GM12878 (cell line): ENCODE data around the gene SUFU. TPM values are rescaled to one million over a fixed set of nuclear protein-coding genes. Genes with fewer than 3 reads are reported as not detected.

Source experiments
- ATAC-seq: fragments of 200-7000 bp; cut with Tn5 transposase; 3 replicates; pipeline ENCODE4 v1.9.1; 2020; ENCODE audit warnings: mild to moderate bottlenecking, moderate library complexity
- BruUV-seq: library from RNA; stranded (reverse); fragments of 400-500 nt; replicated peaks from 2 replicates; lab custom pipeline; 2021; lab: Mats Ljungman, UMichigan
- CTCF ChIA-PET: fragments of 300-600 bp; sonication (Branson Sonifier 250); formaldehyde crosslinking; extraction: SDS; loops from one replicate; lab custom pipeline; 2021; ENCODE audit warnings: inconsistent platforms; lab: Yijun Ruan, JAX
- POLR2A ChIA-PET: fragments of 350-600 bp; formaldehyde crosslinking; extraction: SDS; loops from one replicate; lab custom pipeline; 2021; ENCODE audit warnings: inconsistent platforms; lab: Charles Lee
- RAD21 ChIA-PET: fragments of 300-600 bp; sonication (Branson Sonifier 250); formaldehyde crosslinking; loops from one replicate; lab custom pipeline; 2023; ENCODE audit warnings: antibody characterized with exemption; ENCODE audit not compliant: unreplicated experiment; lab: Charles Lee
- SMC1A ChIA-PET: fragments of 300-600 bp; sonication (Branson Sonifier 250); formaldehyde crosslinking; loops from one replicate; lab custom pipeline; 2023; ENCODE audit not compliant: unreplicated experiment, uncharacterized antibody; lab: Charles Lee
- DNase-seq: peaks from one replicate; pipeline ENCODE4 v3.0.0-alpha.2; 2011; ENCODE audit warnings: low read depth, low spot score
- FAIRE-seq: peaks from 3 replicates; lab custom pipeline; 2011; peaks lifted over from hg19 to GRCh38; lab: Jason Lieb, UNC
- H2AFZ ChIP-seq: 2 replicates; pipeline ENCODE4 v1.6.0; 2011; ENCODE audit warnings: low read depth, low read length, control low read depth; ENCODE audit not compliant: control insufficient read depth
- H3K27ac ChIP-seq: 2 replicates; pipeline ENCODE4 v1.5.1; 2011; ENCODE audit warnings: control low read depth; ENCODE audit not compliant: control insufficient read depth, insufficient read depth
- H3K27me3 ChIP-seq, 2 experiments: replicated peaks in 1 of 2; 2 replicates each; pipeline versions ENCODE4 v1.6.0 to v1.6.1; 2011; ENCODE audit warnings: low read length in 1 of 2; ENCODE audit not compliant: control insufficient read depth in 2 of 2, insufficient read depth in 2 of 2
- H3K36me3 ChIP-seq, 2 experiments: 2 replicates each; pipeline ENCODE4 v1.5.1; 2011; ENCODE audit warnings: low read length in 1 of 2; ENCODE audit not compliant: control insufficient read depth in 2 of 2, insufficient read depth in 2 of 2
- H3K4me1 ChIP-seq: 2 replicates; pipeline ENCODE4 v1.6.1; 2011; ENCODE audit warnings: mild to moderate bottlenecking, low read length, moderate library complexity, mixed read lengths; ENCODE audit not compliant: control insufficient read depth, insufficient read depth
- H3K4me2 ChIP-seq: 2 replicates; pipeline ENCODE4 v1.6.0; 2011; ENCODE audit warnings: control low read depth; ENCODE audit not compliant: control insufficient read depth, insufficient read depth
- H3K4me3 ChIP-seq: fragments of 200-600 bp; sonication (generic); 2 replicates; pipeline ENCODE4 v1.5.1; 2016
- H3K79me2 ChIP-seq: 2 replicates; pipeline ENCODE4 v1.6.0; 2011; ENCODE audit warnings: low read length; ENCODE audit not compliant: control insufficient read depth, insufficient read depth
- H3K9ac ChIP-seq: 2 replicates; pipeline ENCODE4 v1.8.0; 2011; ENCODE audit warnings: low read length, control low read depth, mixed read lengths; ENCODE audit not compliant: control insufficient read depth, insufficient read depth
- H3K9me3 ChIP-seq: replicated peaks from 3 replicates; pipeline ENCODE4 v1.5.1; 2011; ENCODE audit warnings: mild to moderate bottlenecking, low read length; ENCODE audit not compliant: control insufficient read depth, insufficient read depth
- H4K20me1 ChIP-seq: 2 replicates; pipeline ENCODE4 v1.6.0; 2011; ENCODE audit not compliant: control insufficient read depth, insufficient read depth
- CBX3 ChIP-seq: fragments of 200-600 bp; sonication (generic); IDR thresholded peaks from 2 replicates; pipeline ENCODE4 v1.6.1; 2016; ENCODE audit warnings: low read depth, borderline replicate concordance
- EP300 ChIP-seq, 2 experiments: fragments of 150-350 bp in 1 of 2; IDR thresholded peaks; 2 replicates each; pipeline ENCODE4 v1.6.1; 2011 to 2012; ENCODE audit warnings: low read depth in 2 of 2, low read length in 2 of 2, borderline replicate concordance in 1 of 2, improper control_type of control experiment in 1 of 2, inconsistent platforms in 1 of 2; ENCODE audit not compliant: control insufficient read depth in 1 of 2
- IKZF1 ChIP-seq: fragments of 450-650 bp; conservative IDR thresholded peaks from 2 replicates; pipeline ENCODE4 v1.6.1; 2017; ENCODE audit warnings: antibody characterized with exemption, mild to moderate bottlenecking
- IRF4 ChIP-seq: IDR thresholded peaks from 2 replicates; pipeline ENCODE4 v1.6.1; 2011; ENCODE audit warnings: low read depth, low read length
- PAX5 ChIP-seq: IDR thresholded peaks from 2 replicates; pipeline ENCODE4 v1.6.1; 2011; ENCODE audit warnings: low read depth, low read length, borderline replicate concordance
- SIX5 ChIP-seq: IDR thresholded peaks from 2 replicates; pipeline ENCODE4 v1.6.1; 2011; ENCODE audit warnings: mild to moderate bottlenecking, low read depth, low read length, moderate library complexity; ENCODE audit not compliant: severe bottlenecking
- YBX1 ChIP-seq: fragments of 450-650 bp; IDR thresholded peaks from 2 replicates; pipeline ENCODE4 v1.6.1; 2016; ENCODE audit warnings: antibody characterized with exemption
- ZBTB4 ChIP-seq: fragments of 450-650 bp; formaldehyde crosslinking; IDR thresholded peaks from 2 replicates; pipeline ENCODE4 v1.4.0; 2022; ENCODE audit warnings: mild to moderate bottlenecking, moderate library complexity
- ZNF24 ChIP-seq: fragments of 450-650 bp; IDR thresholded peaks from 2 replicates; pipeline ENCODE4 v1.6.1; 2017; ENCODE audit warnings: antibody characterized with exemption, mild to moderate bottlenecking
- WGBS: methylation state at CpG from one replicate; pipeline ENCODE4 v1.1.6; 2016; ENCODE audit warnings: low lambda C conversion rate; ENCODE audit not compliant: insufficient replicate concordance, insufficient coverage; ENCODE audit errors: missing lambda C conversion rate; 5-methylcytosine and 5-hydroxymethylcytosine counted together
- in situ Hi-C: fragments of 300-500 bp; cut with MboI; formaldehyde crosslinking; loops from 9 replicates; pipeline ENCODE4 v1.14.3; 2018; ENCODE audit warnings: mixed read lengths
- intact Hi-C: fragments of 100-400 bp; cut with micrococcal nuclease; formaldehyde crosslinking; loops from one replicate; pipeline ENCODE4 v1.14.2; 2022; ENCODE audit not compliant: unreplicated experiment
- polyA plus RNA-seq, 11 experiments: library from polyadenylated mRNA; depleted of rRNA in 4 of 11; unstranded in 6 of 11; stranded (reverse) in 5 of 11; fragments of >200 nt; fragmentation: Nextera tagmentation in 4 of 11; fragmentation: Illumina TruSeq in 1 of 11; extraction: Ambion mirVana in 4 of 11; extraction: Trizol in 1 of 11; gene quantifications; 1 replicate in 1 of 11; 2 replicates in 10 of 11; pipeline versions ENCODE4 v1.2.1 to v1.2.3, GENCODE V29; 2011 to 2016; ENCODE audit warnings: inconsistent platforms in 2 of 11, missing spikeins in 2 of 11, low read depth in 1 of 11
- total RNA-seq, 4 experiments: library from RNA; depleted of rRNA in 3 of 4; stranded (reverse); fragments of >200 nt in 3 of 4; fragmentation: Illumina TruSeq in 1 of 4; extraction: Trizol in 1 of 4; gene quantifications; 2 replicates each; pipeline versions ENCODE4 v1.2.1 to v1.2.3, GENCODE V29; 2013 to 2021

SUFU gene
- total and polyA plus RNA-seq, 10 of the 15 experiments (the other 5 are each of a cell fraction or from before 2014, with no cell fraction given), result 0.68 to 7.7 (median 2.4) TPM

- ATAC-seq (no peak), DNase-seq (no peak), FAIRE-seq (no peak)
- intact Hi-C loops (no loop called here), in situ Hi-C loops (no loop called here)
- SMC1A ChIA-PET, result no interaction called here
- RAD21 ChIA-PET, result no interaction called here
- Histone ChIP-seq H3K4me3 (no peak overlapping the region), H3K9me3 (no peaks in the 10 kb centered on the region), H3K27ac (no peak overlapping the region), H3K4me1 (0 out of 2 replicates have a peak, but pooled peaks cover 2% of the 10 kb centered on the region), H4K20me1 (no peaks in the 10 kb centered on the region), H3K27me3 (no peaks in the 10 kb centered on the region), H3K4me2 (no peak overlapping the region), H3K9ac (no peak overlapping the region), H2AFZ (no peak overlapping the region), H3K36me3 (peaks cover 0 to 3% of the 10 kb centered on the region in 2 experiments; a peak in 1 of 4 replicates), H3K79me2 (no peaks in the 10 kb centered on the region)
- TF ChIP-seq ZNF24 (no peak), CBX3 (no peak), IKZF1 (no peak), YBX1 (no peak), ZBTB4 (no peak), SIX5 (no peak), IRF4 (no peak), PAX5 (no peak), EP300 (IDR thresholded peaks at IDR 0.05; ENCODE audit: borderline replicate concordance in 1 of 2, control insufficient read depth in 1 of 2, low read depth in 2 of 2, low read length in 2 of 2) (no peak)
- POLR2A ChIA-PET, result interaction anchor here (0.6 to 0.7 kb wide), 2 partner anchors 21 to 130 kb away, joined by 3 to 4 read pairs; no protein-coding TSS in a partner anchor
- CTCF ChIA-PET, result interaction anchor here (0.6 to 0.8 kb wide), 2 partner anchors 13 to 125 kb away, joined by 3 read pairs; no protein-coding TSS in a partner anchor
- BruUV-seq, result no TSS peak
- 97% methylated on average over 2 of the region's 2 CpGs for WGBS
Measured at GRCh38 chr10:102527546-102527945, 23.8 kb downstream of the SUFU start.
